Fibroblast of lung (primary cell): ENCODE data around the gene PPIF.

Experiments
- EZH2 ChIP-seq: IDR thresholded peaks from 2 replicates; pipeline ENCODE4 v1.5.1; 2012; ENCODE audit warnings: low read length, control low read depth, mild to moderate bottlenecking; ENCODE audit errors: missing control alignments
- TF ChIP-seq, protein P1 (sequence below), 2 donors: IDR thresholded peaks in 1 of 2; conservative IDR thresholded peaks in 1 of 2; 1 replicate in 1 of 2; 2 replicates in 1 of 2; pipeline ENCODE4 v1.5.1; 2011 to 2012; ENCODE audit warnings: low read length in 2 of 2, control low read depth in 1 of 2, inconsistent platforms in 1 of 2, low read depth in 1 of 2, mild to moderate bottlenecking in 1 of 2

GRCh38 chr10:79391231-79392019 is 44.2 kb downstream of the PPIF start:
- TF ChIP-seq, protein P1, sequence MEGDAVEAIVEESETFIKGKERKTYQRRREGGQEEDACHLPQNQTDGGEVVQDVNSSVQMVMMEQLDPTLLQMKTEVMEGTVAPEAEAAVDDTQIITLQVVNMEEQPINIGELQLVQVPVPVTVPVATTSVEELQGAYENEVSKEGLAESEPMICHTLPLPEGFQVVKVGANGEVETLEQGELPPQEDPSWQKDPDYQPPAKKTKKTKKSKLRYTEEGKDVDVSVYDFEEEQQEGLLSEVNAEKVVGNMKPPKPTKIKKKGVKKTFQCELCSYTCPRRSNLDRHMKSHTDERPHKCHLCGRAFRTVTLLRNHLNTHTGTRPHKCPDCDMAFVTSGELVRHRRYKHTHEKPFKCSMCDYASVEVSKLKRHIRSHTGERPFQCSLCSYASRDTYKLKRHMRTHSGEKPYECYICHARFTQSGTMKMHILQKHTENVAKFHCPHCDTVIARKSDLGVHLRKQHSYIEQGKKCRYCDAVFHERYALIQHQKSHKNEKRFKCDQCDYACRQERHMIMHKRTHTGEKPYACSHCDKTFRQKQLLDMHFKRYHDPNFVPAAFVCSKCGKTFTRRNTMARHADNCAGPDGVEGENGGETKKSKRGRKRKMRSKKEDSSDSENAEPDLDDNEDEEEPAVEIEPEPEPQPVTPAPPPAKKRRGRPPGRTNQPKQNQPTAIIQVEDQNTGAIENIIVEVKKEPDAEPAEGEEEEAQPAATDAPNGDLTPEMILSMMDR (conservative IDR thresholded peaks at IDR 0.05 in 1 of 2, IDR thresholded peaks at IDR 0.05 in 1 of 2; ENCODE audit: low read depth in 1 of 2, low read length in 2 of 2), result no peak
- TF ChIP-seq EZH2, result no peak
